ENCODE measurements around the gene USO1.

USO1 gene

GRCh38 chr4:75848171-75848760 lies 123.9 kb downstream of the USO1 start:
- DNase-seq, result peak; percentile 49

- no peak for DNase-seq
Measured at GRCh38 chr4:75848891-75849290, 124.5 kb downstream of the USO1 start.

GRCh38 chr4:75849461-75849860 lies 125.1 kb downstream of the USO1 start:
- no peak for DNase-seq

- DNase-seq, result no peak
Measured at GRCh38 chr4:75858721-75859120, 134.3 kb downstream of the USO1 start.

GRCh38 chr4:75860606-75861005 lies 136.2 kb downstream of the USO1 start:
- DNase-seq, result no peak

Measured in NCI-H1694 (cell line).